OCI-LY1 (cell line): ENCODE results near the gene SLC1A4.

ENCODE experiments used
- H2AFZ ChIP-seq: fragments of 200-600 bp; sonication (generic), shearing (Covaris generic); 2 replicates; pipeline ENCODE4 v1.6.0; 2014; ENCODE audit warnings: antibody characterized with exemption, mild to moderate bottlenecking, low read length
- H3F3A ChIP-seq: fragments of 200-600 bp; sonication (generic), shearing (Covaris generic); 2 replicates; pipeline ENCODE4 v1.6.0; 2014; ENCODE audit warnings: mild to moderate bottlenecking, antibody characterized with exemption, low read length, moderate library complexity; ENCODE audit not compliant: insufficient read depth
- H3K27ac ChIP-seq: fragments of 200-600 bp; sonication (generic); 2 replicates; pipeline ENCODE4 v1.5.1; 2014; ENCODE audit warnings: low read length, mixed run types, mild to moderate bottlenecking, low read depth; ENCODE audit not compliant: poor library complexity, severe bottlenecking
- H3K27me3 ChIP-seq: fragments of 200-600 bp; sonication (generic); 2 replicates; pipeline ENCODE4 v1.6.0; 2014; ENCODE audit warnings: antibody characterized with exemption, mild to moderate bottlenecking, low read length, moderate library complexity; ENCODE audit not compliant: insufficient read depth
- H3K36me3 ChIP-seq: fragments of 200-600 bp; sonication (generic); 2 replicates; pipeline ENCODE4 v1.6.1; 2014; ENCODE audit warnings: mild to moderate bottlenecking, antibody characterized with exemption, low read length, moderate library complexity, mixed read lengths; ENCODE audit not compliant: insufficient read depth
- H3K4me1 ChIP-seq: fragments of 200-600 bp; sonication (generic); 2 replicates; pipeline ENCODE4 v1.5.1; 2014; ENCODE audit warnings: mild to moderate bottlenecking, low read length, moderate library complexity; ENCODE audit not compliant: insufficient read depth, severe bottlenecking
- H3K4me2 ChIP-seq: fragments of 200-600 bp; sonication (generic), shearing (Covaris generic); 2 replicates; pipeline ENCODE4 v1.6.1; 2014; ENCODE audit warnings: low read length
- H3K4me3 ChIP-seq: fragments of 200-600 bp; sonication (generic); 2 replicates; pipeline ENCODE4 v1.5.1; 2014; ENCODE audit warnings: low read length, low read depth, mild to moderate bottlenecking, mixed read lengths; ENCODE audit not compliant: poor library complexity, severe bottlenecking
- H3K79me2 ChIP-seq: fragments of 200-600 bp; shearing (Covaris generic); 2 replicates; pipeline ENCODE4 v1.6.1; 2016; ENCODE audit warnings: mixed run types, low read length, mixed read lengths; ENCODE audit not compliant: insufficient read depth
- H3K9ac ChIP-seq: fragments of 200-600 bp; sonication (generic), shearing (Covaris generic); 2 replicates; pipeline ENCODE4 v1.6.1; 2014; ENCODE audit warnings: mild to moderate bottlenecking, low read length, mixed read lengths
- H3K9me2 ChIP-seq: fragments of 200-600 bp; sonication (generic), shearing (Covaris generic); 2 replicates; pipeline ENCODE4 v1.6.1; 2014; ENCODE audit warnings: low read depth, mild to moderate bottlenecking, low read length, mixed read lengths
- H3K9me3 ChIP-seq: fragments of 200-600 bp; shearing (Covaris generic); 2 replicates; pipeline ENCODE4 v1.6.1; 2014; ENCODE audit warnings: low read length, mixed read lengths
- H4K20me1 ChIP-seq: fragments of 200-600 bp; sonication (generic), shearing (Covaris generic); 2 replicates; pipeline ENCODE4 v1.6.0; 2016; ENCODE audit warnings: mild to moderate bottlenecking, low read length; ENCODE audit not compliant: insufficient read depth
- EZH2 ChIP-seq: fragments of 200-600 bp; sonication (generic), shearing (Covaris generic); IDR thresholded peaks from 2 replicates; pipeline ENCODE4 v1.8.0; 2017; ENCODE audit warnings: borderline replicate concordance, mixed run types, mild to moderate bottlenecking, antibody characterized with exemption, low read length, moderate library complexity, mixed read lengths
- TF ChIP-seq, protein P1 (sequence below): fragments of 200-600 bp; sonication (generic), shearing (Covaris generic); IDR thresholded peaks from 2 replicates; pipeline ENCODE4 v1.5.1; 2017; ENCODE audit warnings: mild to moderate bottlenecking, antibody characterized with exemption, low read length, moderate library complexity, mixed read lengths

The SLC1A4 gene

DNA sequence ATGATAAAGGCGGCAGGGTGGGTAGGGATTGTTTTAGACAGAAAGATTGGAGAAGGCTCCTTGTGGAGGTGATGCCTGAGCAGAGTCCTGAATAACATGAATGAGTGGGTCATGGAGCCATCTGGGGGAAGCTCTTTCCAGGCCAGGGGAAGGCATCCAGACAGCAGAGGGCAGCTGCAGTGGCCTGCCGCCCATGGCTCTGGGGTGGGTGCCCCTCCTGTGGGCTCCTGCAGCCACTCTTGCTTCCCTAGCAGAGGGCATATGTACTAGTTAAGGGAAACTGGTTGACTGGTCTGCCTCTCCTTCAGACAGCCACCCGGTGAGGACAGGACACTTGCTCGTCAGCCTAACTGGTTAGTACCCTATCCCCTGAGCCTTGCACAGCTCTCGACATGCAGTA, 46.5 kb upstream of the SLC1A4 start:
- Histone ChIP-seq H3K27me3 (no peaks in the 10 kb centered on the region), H3K9ac (no peak overlapping the region), H3K9me2 (no peaks in the 10 kb centered on the region), H3K9me3 (no peaks in the 10 kb centered on the region), H3K27ac (no peak overlapping the region), H3F3A (no peaks in the 10 kb centered on the region), H3K36me3 (no peaks in the 10 kb centered on the region), H2AFZ (no peak overlapping the region), H4K20me1 (no peaks in the 10 kb centered on the region), H3K4me1 (peaks cover 67% of the 10 kb centered on the region), H3K4me3 (no peak overlapping the region), H3K79me2 (no peaks in the 10 kb centered on the region), H3K4me2 (no peak overlapping the region)
- TF ChIP-seq, protein P1, sequence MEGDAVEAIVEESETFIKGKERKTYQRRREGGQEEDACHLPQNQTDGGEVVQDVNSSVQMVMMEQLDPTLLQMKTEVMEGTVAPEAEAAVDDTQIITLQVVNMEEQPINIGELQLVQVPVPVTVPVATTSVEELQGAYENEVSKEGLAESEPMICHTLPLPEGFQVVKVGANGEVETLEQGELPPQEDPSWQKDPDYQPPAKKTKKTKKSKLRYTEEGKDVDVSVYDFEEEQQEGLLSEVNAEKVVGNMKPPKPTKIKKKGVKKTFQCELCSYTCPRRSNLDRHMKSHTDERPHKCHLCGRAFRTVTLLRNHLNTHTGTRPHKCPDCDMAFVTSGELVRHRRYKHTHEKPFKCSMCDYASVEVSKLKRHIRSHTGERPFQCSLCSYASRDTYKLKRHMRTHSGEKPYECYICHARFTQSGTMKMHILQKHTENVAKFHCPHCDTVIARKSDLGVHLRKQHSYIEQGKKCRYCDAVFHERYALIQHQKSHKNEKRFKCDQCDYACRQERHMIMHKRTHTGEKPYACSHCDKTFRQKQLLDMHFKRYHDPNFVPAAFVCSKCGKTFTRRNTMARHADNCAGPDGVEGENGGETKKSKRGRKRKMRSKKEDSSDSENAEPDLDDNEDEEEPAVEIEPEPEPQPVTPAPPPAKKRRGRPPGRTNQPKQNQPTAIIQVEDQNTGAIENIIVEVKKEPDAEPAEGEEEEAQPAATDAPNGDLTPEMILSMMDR, result no peak
- TF ChIP-seq EZH2, result no peak

DNA sequence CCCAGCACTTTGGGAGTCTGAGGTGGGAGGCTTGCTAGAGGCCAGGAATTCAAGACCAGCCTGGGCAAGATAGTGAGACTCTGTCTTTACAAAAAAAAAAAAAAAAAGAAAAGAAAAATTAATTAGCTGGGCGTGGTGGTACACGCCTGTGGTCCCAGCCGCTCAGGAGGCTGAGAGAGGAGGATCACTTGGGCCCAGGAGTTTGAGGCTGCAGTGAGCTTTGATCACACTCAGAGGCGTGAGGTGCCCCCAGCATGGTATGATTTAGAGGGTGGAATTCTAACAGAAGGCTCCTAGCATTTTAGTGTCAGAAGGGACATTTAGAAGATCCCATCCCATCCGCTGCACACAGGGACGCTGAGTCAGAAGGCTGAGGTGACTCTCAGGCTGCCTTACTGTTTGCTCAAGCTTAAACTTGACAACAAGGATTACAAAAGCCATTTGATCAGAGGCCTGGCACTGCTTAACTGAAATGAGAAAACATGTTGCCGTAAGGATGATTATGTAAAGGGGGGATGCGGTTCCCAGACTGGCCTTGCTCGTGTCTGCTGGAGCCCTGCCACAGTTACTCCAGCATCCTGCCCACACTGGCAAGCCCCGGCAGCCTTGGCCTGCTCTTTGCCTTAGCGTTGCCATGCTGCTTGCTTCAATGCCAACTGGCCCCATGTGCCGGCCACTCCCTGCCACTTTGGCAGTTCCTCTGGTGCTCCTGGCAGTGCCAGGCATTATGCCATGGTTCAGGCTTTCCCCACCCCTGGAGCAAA, 45.6 kb upstream of the SLC1A4 start:
- peaks cover 63% of the 10 kb centered on the region for H3K4me1 ChIP-seq
- H3K9me3 ChIP-seq, result no peaks in the 10 kb centered on the region

DNA sequence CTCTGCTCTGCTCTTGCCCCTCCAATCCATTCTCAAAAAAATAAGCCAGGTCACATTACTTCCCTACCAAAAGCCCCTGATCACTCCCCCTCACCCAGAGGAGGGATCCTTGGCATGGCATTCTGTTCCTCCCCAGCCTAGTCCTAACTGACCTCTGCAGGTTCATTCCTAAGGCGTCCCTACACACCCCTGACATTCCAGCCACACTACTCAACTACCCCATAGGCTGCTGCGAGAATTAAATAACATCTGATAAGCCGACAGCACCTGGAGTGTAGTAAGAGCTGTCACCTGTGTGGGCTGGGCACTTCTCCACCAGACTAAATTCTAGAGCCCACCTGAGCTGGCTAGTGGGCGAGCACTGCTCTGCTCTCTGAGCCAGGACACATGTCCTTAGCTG, 44.7 kb upstream of the SLC1A4 start:
- H3K27me3 ChIP-seq, result no peaks in the 10 kb centered on the region
- H2AFZ ChIP-seq, result no peak overlapping the region
- H3K27ac ChIP-seq, result peak overlapping the region; percentile 95
- no peaks in the 10 kb centered on the region for H3K36me3 ChIP-seq
- H3K79me2 ChIP-seq, result no peaks in the 10 kb centered on the region
- no peak overlapping the region for H3K4me2 ChIP-seq
- H3K9ac ChIP-seq, result no peak overlapping the region
- no peak overlapping the region for H3K4me3 ChIP-seq
- no peaks in the 10 kb centered on the region for H3K9me2 ChIP-seq
- no peaks in the 10 kb centered on the region for H3F3A ChIP-seq
- peaks cover 54% of the 10 kb centered on the region for H3K4me1 ChIP-seq
- H4K20me1 ChIP-seq, result no peaks in the 10 kb centered on the region
- H3K9me3 ChIP-seq, result no peaks in the 10 kb centered on the region
- TF ChIP-seq, protein P1, result no peak
- no peak for TF ChIP-seq EZH2

More for the DNA sequence above, 45.6 kb upstream of the SLC1A4 start:
- Histone ChIP-seq H3K27me3 (no peaks in the 10 kb centered on the region), H3K27ac (peak overlapping the region; percentile 95), H3K4me2 (no peak overlapping the region), H3K9me2 (no peaks in the 10 kb centered on the region), H3K79me2 (no peaks in the 10 kb centered on the region), H3K9ac (no peak overlapping the region), H4K20me1 (no peaks in the 10 kb centered on the region), H2AFZ (no peak overlapping the region), H3K36me3 (no peaks in the 10 kb centered on the region), H3K4me3 (no peak overlapping the region), H3F3A (no peaks in the 10 kb centered on the region)
- no peak for TF ChIP-seq EZH2
- TF ChIP-seq, protein P1, result no peak
